ENCODE measurements around the gene ULK4.

ULK4 gene

DNA sequence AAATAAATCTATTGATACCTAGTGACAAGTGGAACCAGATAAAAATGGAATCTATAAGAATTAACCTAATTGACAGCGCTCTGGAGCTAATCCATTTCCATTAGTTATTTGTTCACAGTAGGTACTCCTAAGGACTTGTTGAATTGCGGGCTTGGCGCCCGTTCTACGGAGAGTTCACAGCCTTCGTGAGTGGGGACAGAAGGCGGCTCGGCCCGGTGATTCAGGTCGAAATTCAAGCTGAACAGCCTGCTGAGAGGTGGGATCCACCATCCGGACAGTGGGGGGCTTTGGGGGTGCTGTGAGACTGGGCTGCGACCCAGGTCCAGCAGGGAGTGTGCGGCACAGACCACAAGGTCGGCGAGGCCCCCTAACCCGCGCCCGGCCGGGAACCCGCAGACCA, 763.4 kb downstream of the ULK4 start:
- no peak for TF ChIP-seq SUZ12 (IDR thresholded peaks at IDR 0.05)
- TF ChIP-seq L3MBTL2 (conservative IDR thresholded peaks at IDR 0.05) = 0 out of 2 replicates have a peak, but pooled peaks have one; percentile 36
- ChIA-PET POLR2A (interaction anchor here (0.8 to 4.1 kb wide), 14 partner anchors 10 to 119 kb away, joined by 3 to 28 read pairs (median 6); no protein-coding TSS in a partner anchor), CTCF (no interaction called here)
- no peak for DNase-seq (ENCODE audit: extremely low spot score)

DNA sequence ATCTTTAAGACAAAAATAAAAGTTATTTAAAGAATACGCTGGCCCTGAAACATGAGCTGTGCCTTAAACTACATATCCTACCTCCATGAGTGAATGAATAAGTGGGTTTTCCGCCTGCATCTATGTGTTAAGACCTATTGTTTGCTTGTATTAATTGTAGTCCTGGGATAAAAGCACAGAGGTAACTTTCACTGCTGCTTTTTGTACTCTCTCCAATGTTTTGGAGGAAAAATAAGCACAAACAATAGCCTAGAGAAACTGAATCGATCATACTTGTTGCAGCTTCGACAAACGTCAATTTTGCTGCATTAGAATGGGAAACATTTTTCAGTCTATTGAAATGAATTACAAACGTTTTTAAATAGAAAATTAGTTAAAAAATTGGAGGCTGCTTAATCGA, 763.9 kb downstream of the ULK4 start:
- no peak for DNase-seq (ENCODE audit: extremely low spot score)
- POLR2A ChIA-PET = interaction anchor here (0.8 to 4.1 kb wide), 6 partner anchors 15 to 116 kb away, joined by 3 to 28 read pairs (median 8); no protein-coding TSS in a partner anchor
- TF ChIP-seq CTBP1 (IDR thresholded peaks at IDR 0.05; ENCODE audit: borderline replicate concordance) (no peak), FOXM1 (IDR thresholded peaks at IDR 0.05; ENCODE audit: borderline replicate concordance) (no peak), ELF4 (IDR thresholded peaks at IDR 0.05) (no peak), L3MBTL2 (conservative IDR thresholded peaks at IDR 0.05) (no peak), ARNT (IDR thresholded peaks at IDR 0.05) (no peak), FOXK2 (IDR thresholded peaks at IDR 0.05) (no peak), NFRKB (IDR thresholded peaks at IDR 0.05) (no peak), SP1 (IDR thresholded peaks at IDR 0.05) (no peak), SUZ12 (IDR thresholded peaks at IDR 0.05) (no peak), TARDBP (IDR thresholded peaks at IDR 0.05) (no peak), FOXA1 (IDR thresholded peaks at IDR 0.05) (no peak), BHLHE40 (IDR thresholded peaks at IDR 0.05; ENCODE audit: borderline replicate concordance) (no peak), ZNF384 (IDR thresholded peaks at IDR 0.05) (no peak), LEF1 (IDR thresholded peaks at IDR 0.05; ENCODE audit: borderline replicate concordance) (no peak), HDGF (IDR thresholded peaks at IDR 0.05; ENCODE audit: borderline replicate concordance) (no peak)
- TF ChIP-seq, protein P1, sequence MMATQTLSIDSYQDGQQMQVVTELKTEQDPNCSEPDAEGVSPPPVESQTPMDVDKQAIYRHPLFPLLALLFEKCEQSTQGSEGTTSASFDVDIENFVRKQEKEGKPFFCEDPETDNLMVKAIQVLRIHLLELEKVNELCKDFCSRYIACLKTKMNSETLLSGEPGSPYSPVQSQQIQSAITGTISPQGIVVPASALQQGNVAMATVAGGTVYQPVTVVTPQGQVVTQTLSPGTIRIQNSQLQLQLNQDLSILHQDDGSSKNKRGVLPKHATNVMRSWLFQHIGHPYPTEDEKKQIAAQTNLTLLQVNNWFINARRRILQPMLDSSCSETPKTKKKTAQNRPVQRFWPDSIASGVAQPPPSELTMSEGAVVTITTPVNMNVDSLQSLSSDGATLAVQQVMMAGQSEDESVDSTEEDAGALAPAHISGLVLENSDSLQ (IDR thresholded peaks at IDR 0.05) = no peak
- CTCF ChIA-PET = no interaction called here
